Amniotic stem cell (primary cell): ENCODE data around the gene TTC27.
"Not testable (repeated sequence)": the region's sequence is repeated elsewhere in the genome, so short reads cannot be mapped to it uniquely, and the experiment has no call there.

Experiments used
- DNase-seq: peaks from one replicate; lab custom pipeline; 2025; lab: John Stamatoyannopoulos, UW

The TTC27 gene

DNA sequence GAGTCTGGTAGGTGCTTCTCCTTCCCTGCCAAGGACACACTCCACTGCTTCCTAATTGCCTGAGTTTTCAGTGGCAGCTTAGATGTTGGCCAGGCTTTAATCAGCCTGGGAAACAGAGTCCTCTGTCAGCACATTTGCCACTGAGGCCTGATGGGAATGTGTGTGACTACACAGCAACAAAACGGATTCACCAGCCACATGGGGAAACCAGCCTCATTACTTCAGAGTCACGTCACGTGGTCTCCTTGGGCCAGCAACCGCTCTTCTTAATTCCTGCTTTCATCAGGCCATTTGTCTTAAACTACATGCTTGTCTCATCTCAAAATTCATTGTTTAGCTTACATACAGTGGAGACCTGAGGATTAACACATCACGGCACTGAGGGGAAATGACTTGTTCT lies 225.0 kb downstream of the TTC27 start:
- no peak for DNase-seq

DNA sequence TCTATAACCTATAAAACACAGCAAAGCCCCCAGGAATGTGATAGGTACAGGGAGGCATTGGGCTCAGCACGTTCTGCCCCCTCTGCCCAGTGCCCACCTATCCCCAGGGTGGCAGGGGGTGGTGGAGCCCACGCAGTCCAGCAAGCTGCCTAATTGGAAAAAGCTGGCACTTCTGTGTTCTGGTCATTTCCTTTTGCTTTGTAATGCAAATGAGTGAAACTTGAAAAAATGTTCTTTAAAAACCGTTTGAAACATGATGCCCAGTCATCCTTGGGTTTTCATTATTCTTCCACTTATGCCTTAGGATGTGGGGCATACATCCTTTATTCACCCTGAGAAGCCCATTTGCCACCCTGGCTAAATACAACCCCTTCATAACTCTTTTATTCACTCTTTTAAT lies 229.0 kb downstream of the TTC27 start:
- DNase-seq = no peak

DNA sequence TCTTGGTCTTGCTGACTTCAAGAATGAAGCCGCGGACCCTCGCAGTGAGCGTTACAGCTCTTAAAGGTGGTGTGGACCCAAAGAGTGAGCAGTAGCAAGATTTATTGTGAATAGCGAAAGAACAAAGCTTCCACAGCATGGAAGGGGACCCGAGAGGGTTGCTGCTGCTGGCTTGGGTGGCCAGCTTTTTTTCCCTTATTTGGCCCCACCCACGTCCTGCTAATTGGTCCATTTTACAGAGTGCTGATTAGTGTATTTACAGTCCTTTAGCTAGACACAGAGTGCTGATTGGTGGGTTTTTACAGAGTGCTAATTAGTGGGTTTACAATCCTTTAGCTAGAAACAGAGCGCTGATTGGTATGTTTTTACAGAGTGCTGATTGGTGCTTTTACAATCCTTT lies 230.9 kb downstream of the TTC27 start:
- DNase-seq = no peak

- no peak for DNase-seq
Measured at GRCh38 chr2:32860385-32860784, 232.5 kb downstream of the TTC27 start.

DNA sequence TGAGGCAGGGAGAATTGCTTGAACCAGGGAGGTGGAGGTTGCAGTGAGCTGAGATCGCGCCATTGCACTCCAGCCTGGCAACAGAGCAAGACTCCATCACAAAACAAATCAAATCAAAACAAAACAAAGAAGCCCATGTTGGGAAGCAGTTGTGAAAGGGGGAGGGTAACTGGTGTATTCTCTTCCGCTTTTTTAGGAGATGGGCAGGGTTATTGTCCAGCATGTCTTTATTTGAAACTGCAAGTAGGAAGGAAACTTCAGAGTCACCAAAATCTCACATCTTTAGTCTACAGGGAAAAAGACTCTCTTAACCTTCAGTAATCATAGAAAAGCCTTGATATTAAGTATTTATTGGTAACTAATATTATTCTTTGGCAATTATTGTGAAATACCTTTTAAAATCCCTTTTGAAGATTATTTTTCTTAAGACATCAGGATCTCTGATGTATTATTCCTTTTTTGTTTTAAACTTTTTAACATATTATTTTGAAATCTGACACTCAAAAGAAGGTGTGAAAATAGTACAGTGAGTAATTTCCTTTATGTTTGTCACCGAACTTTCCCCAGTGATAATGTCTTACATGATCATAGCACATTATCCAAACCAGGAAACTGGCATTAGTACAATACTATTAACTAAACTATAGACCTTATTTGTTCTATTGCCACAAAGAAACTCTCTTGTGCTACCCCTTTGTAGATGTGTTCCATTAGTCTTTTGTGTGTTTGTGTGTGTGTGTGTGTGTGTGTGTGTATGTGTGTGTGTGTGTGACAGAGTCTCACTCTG lies 234.6 kb downstream of the TTC27 start:
- DNase-seq = no peak

DNA sequence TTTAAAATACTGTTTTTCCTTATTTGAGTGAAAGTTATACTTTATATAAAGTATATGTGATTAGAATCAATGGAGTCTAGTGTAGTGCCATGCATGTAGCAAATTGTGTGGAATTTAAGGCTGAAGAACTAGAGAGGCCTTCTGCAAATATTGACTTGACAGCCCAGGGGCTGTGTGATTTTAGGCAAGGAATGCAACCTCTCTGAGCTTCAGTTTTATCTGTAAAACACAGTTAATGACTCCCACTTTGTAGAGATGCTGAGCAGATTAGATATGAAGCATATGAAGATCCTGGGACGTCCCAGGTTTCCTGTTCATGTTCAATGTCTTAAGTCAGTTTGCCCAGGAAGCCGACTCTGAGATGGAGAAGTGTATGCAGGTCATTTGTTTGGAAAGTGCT lies 235.5 kb downstream of the TTC27 start:
- no peak for DNase-seq

- no peak for DNase-seq
Measured at GRCh38 chr2:32863803-32864202, 236.0 kb downstream of the TTC27 start.

DNA sequence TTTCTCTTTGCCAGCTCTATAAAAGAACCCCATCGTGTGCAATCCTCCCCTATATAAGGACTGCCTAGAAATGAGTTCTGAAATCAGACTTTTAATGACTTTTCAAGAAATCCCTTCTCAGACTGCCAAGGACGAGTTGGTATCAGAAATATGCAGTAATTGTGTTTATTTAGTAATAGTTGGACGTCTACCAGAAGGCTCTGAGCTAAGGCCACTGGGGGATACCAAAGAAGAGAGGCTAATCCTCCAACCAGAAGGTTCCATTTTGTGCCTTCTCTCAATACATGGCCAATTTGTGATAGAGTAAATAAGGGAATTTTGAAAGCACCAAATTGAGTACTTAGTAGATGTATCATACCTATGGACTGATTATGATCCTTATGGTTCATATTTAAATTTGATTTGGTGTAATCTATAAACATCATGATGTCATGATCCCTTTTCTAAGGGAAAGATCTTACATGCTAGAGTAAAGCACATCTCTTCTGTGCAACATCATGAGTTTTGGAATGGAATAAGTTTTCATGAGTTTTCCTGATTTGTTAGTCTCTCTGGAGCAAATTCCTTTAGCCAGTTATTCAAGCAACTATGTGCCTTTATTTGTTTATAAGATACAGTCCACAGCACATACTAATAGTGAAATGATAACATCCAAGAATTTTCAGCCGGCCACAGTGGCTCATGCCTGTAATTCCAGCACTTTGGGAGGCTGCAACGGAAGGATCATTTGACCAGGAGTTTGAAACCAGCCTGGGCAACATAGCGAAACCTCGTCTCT lies 236.7 kb downstream of the TTC27 start:
- DNase-seq = peak; percentile 36

- peak; percentile 76 for DNase-seq
Measured at GRCh38 chr2:32865399-32866068, 237.7 kb downstream of the TTC27 start.

GRCh38 chr2:32866462-32866861 lies 238.6 kb downstream of the TTC27 start:
- not testable (repeated sequence) for DNase-seq
